HEK293 (cell line): ENCODE data around the gene CCDC38.

Experiments used
- CTCF ChIA-PET: fragments of 350-600 bp; formaldehyde crosslinking; extraction: SDS; loops from one replicate; lab custom pipeline; 2021; ENCODE audit warnings: antibody characterized with exemption; lab: Yijun Ruan, JAX
- POLR2A ChIA-PET: fragments of 300-600 bp; formaldehyde crosslinking; extraction: SDS; loops from one replicate; lab custom pipeline; 2020; ENCODE audit warnings: antibody characterized with exemption, inconsistent platforms; lab: Yijun Ruan, JAX
- H3K27ac ChIP-seq: fragments of 200-500 bp; sonication (Bioruptor generic); 2 replicates; pipeline ENCODE4 v1.5.1; 2014; ENCODE audit warnings: low read depth, low read length, control low read depth, inconsistent platforms; ENCODE audit errors: extremely low read depth
- H3K36me3 ChIP-seq, 2 experiments: fragments of 200-500 bp in 1 of 2; sonication (Bioruptor generic) in 1 of 2; 1 replicate in 1 of 2; 2 replicates in 1 of 2; pipeline ENCODE4 v1.5.1; 2014 to 2017; ENCODE audit warnings: inconsistent platforms in 2 of 2, low read length in 2 of 2; ENCODE audit not compliant: control insufficient read depth in 2 of 2, insufficient read depth in 1 of 2
- H3K4me1 ChIP-seq: fragments of 200-500 bp; sonication (Bioruptor generic); 2 replicates; pipeline ENCODE4 v1.5.1; 2014; ENCODE audit warnings: mild to moderate bottlenecking, low read length, inconsistent platforms; ENCODE audit not compliant: control insufficient read depth, insufficient read depth
- H3K4me3 ChIP-seq: 2 replicates; pipeline ENCODE4 v1.5.1; 2011; ENCODE audit warnings: low read depth, mild to moderate bottlenecking, control low read depth, low read length, moderate library complexity
- H3K9me3 ChIP-seq: fragments of 200-500 bp; sonication (Bioruptor generic); 2 replicates; pipeline ENCODE4 v1.5.1; 2014; ENCODE audit warnings: low read depth, low read length, inconsistent platforms; ENCODE audit not compliant: control insufficient read depth, insufficient read depth
- KLF1 ChIP-seq: fragments of 450-650 bp; formaldehyde crosslinking; IDR thresholded peaks from 2 replicates; pipeline ENCODE4 v1.5.1; 2016; ENCODE audit warnings: missing biosample characterization, missing genetic modification characterization
- KLF8 ChIP-seq: fragments of 450-650 bp; formaldehyde crosslinking; IDR thresholded peaks from 2 replicates; pipeline ENCODE4 v1.5.1; 2016; ENCODE audit warnings: missing biosample characterization, missing genetic modification characterization
- PRDM1 ChIP-seq: fragments of 450-650 bp; formaldehyde crosslinking; IDR thresholded peaks from 2 replicates; pipeline ENCODE4; 2016; ENCODE audit warnings: missing biosample characterization, missing genetic modification characterization
- RBAK ChIP-seq: fragments of 450-650 bp; formaldehyde crosslinking; IDR thresholded peaks from 2 replicates; pipeline ENCODE4 v1.5.1; 2016; ENCODE audit warnings: missing biosample characterization, missing genetic modification characterization
- REPIN1 ChIP-seq: fragments of 450-650 bp; formaldehyde crosslinking; IDR thresholded peaks from 2 replicates; pipeline ENCODE4 v1.5.1; 2017; ENCODE audit warnings: missing biosample characterization, missing genetic modification characterization, low read depth
- SALL2 ChIP-seq: fragments of 450-650 bp; formaldehyde crosslinking; IDR thresholded peaks from 2 replicates; pipeline ENCODE4 v1.5.0; 2017; ENCODE audit warnings: missing biosample characterization, mild to moderate bottlenecking, missing genetic modification characterization, borderline replicate concordance
- YY1 ChIP-seq: fragments of 450-650 bp; formaldehyde crosslinking; IDR thresholded peaks from 2 replicates; pipeline ENCODE4 v1.5.1; 2018; ENCODE audit warnings: missing biosample characterization, missing genetic modification characterization
- ZBTB1 ChIP-seq: fragments of 450-650 bp; formaldehyde crosslinking; IDR thresholded peaks from 2 replicates; pipeline ENCODE4 v1.5.1; 2016; ENCODE audit warnings: missing biosample characterization, missing genetic modification characterization
- ZBTB26 ChIP-seq: fragments of 450-650 bp; formaldehyde crosslinking; optimal IDR thresholded peaks from 2 replicates; pipeline ENCODE3; 2016; ENCODE audit warnings: missing biosample characterization, mild to moderate bottlenecking, missing genetic modification characterization
- ZNF112 ChIP-seq: fragments of 450-650 bp; formaldehyde crosslinking; IDR thresholded peaks from 2 replicates; pipeline ENCODE4 v1.5.0; 2017; ENCODE audit warnings: missing biosample characterization, missing genetic modification characterization
- ZNF114 ChIP-seq: fragments of 450-650 bp; formaldehyde crosslinking; IDR thresholded peaks from 2 replicates; pipeline ENCODE4 v1.5.0; 2017; ENCODE audit warnings: missing biosample characterization, missing genetic modification characterization
- ZNF132 ChIP-seq: fragments of 450-650 bp; formaldehyde crosslinking; IDR thresholded peaks from 2 replicates; pipeline ENCODE4 v1.5.1; 2017; ENCODE audit warnings: missing biosample characterization, missing genetic modification characterization, borderline replicate concordance
- ZNF202 ChIP-seq: fragments of 450-650 bp; formaldehyde crosslinking; IDR thresholded peaks from 2 replicates; pipeline ENCODE4 v1.5.1; 2016; ENCODE audit warnings: missing biosample characterization, missing genetic modification characterization, borderline replicate concordance
- ZNF221 ChIP-seq: fragments of 450-650 bp; formaldehyde crosslinking; IDR thresholded peaks from 2 replicates; pipeline ENCODE4 v1.5.1; 2017; ENCODE audit warnings: missing biosample characterization, missing genetic modification characterization, borderline replicate concordance
- ZNF223 ChIP-seq: fragments of 450-650 bp; formaldehyde crosslinking; IDR thresholded peaks from 2 replicates; pipeline ENCODE4 v1.5.1; 2016; ENCODE audit warnings: missing biosample characterization, missing genetic modification characterization
- ZNF266 ChIP-seq: fragments of 450-650 bp; formaldehyde crosslinking; IDR thresholded peaks from 2 replicates; pipeline ENCODE4 v1.5.1; 2016; ENCODE audit warnings: missing biosample characterization, missing genetic modification characterization, low read depth
- ZNF302 ChIP-seq: fragments of 450-650 bp; formaldehyde crosslinking; IDR thresholded peaks from 2 replicates; pipeline ENCODE4 v1.5.1; 2016; ENCODE audit warnings: missing biosample characterization, missing genetic modification characterization, low read depth
- ZNF311 ChIP-seq: fragments of 450-650 bp; formaldehyde crosslinking; IDR thresholded peaks from 2 replicates; pipeline ENCODE4 v1.5.1; 2017; ENCODE audit warnings: missing biosample characterization, missing genetic modification characterization, borderline replicate concordance
- ZNF473 ChIP-seq: fragments of 450-650 bp; formaldehyde crosslinking; IDR thresholded peaks from 2 replicates; pipeline ENCODE4 v1.5.1; 2017; ENCODE audit warnings: missing biosample characterization, missing genetic modification characterization
- ZNF488 ChIP-seq: fragments of 450-650 bp; formaldehyde crosslinking; IDR thresholded peaks from 2 replicates; pipeline ENCODE4 v1.5.1; 2016; ENCODE audit warnings: missing biosample characterization, missing genetic modification characterization
- ZNF510 ChIP-seq: fragments of 450-650 bp; formaldehyde crosslinking; IDR thresholded peaks from 2 replicates; pipeline ENCODE4 v1.5.1; 2018; ENCODE audit warnings: mild to moderate bottlenecking, missing genetic modification characterization, missing biosample characterization; ENCODE audit not compliant: insufficient replicate concordance
- ZNF548 ChIP-seq: fragments of 450-650 bp; formaldehyde crosslinking; IDR thresholded peaks from 2 replicates; pipeline ENCODE4 v1.5.1; 2016; ENCODE audit warnings: missing biosample characterization, missing genetic modification characterization
- ZNF596 ChIP-seq: fragments of 450-650 bp; IDR thresholded peaks from 2 replicates; pipeline ENCODE4 v1.5.0; 2018; ENCODE audit warnings: missing biosample characterization, mild to moderate bottlenecking, missing genetic modification characterization, moderate library complexity
- ZNF624 ChIP-seq: fragments of 450-650 bp; formaldehyde crosslinking; IDR thresholded peaks from 2 replicates; pipeline ENCODE4 v1.5.1; 2017; ENCODE audit warnings: missing biosample characterization, missing genetic modification characterization
- ZNF645 ChIP-seq: fragments of 450-650 bp; formaldehyde crosslinking; IDR thresholded peaks from 2 replicates; pipeline ENCODE4; 2016; ENCODE audit warnings: missing biosample characterization, missing genetic modification characterization
- ZNF664 ChIP-seq: fragments of 450-650 bp; formaldehyde crosslinking; IDR thresholded peaks from 2 replicates; pipeline ENCODE4 v1.5.1; 2016; ENCODE audit warnings: missing biosample characterization, missing genetic modification characterization
- ZNF791 ChIP-seq: fragments of 450-650 bp; formaldehyde crosslinking; IDR thresholded peaks from 2 replicates; pipeline ENCODE4 v1.5.1; 2016; ENCODE audit warnings: missing biosample characterization, missing genetic modification characterization
- ZNF830 ChIP-seq: fragments of 450-650 bp; IDR thresholded peaks from 2 replicates; pipeline ENCODE4 v1.5.0; 2018; ENCODE audit warnings: missing biosample characterization, missing genetic modification characterization, low read depth, mild to moderate bottlenecking, moderate library complexity
- TF ChIP-seq, protein P1 (sequence below): fragments of 450-650 bp; formaldehyde crosslinking; IDR thresholded peaks from 2 replicates; pipeline ENCODE4 v1.5.1; 2016; ENCODE audit warnings: missing biosample characterization, missing genetic modification characterization
- TF ChIP-seq, protein P2 (sequence below): fragments of 450-650 bp; IDR thresholded peaks from 2 replicates; pipeline ENCODE4 v1.5.1; 2018; ENCODE audit warnings: missing biosample characterization, missing genetic modification characterization

Gene CCDC38

DNA sequence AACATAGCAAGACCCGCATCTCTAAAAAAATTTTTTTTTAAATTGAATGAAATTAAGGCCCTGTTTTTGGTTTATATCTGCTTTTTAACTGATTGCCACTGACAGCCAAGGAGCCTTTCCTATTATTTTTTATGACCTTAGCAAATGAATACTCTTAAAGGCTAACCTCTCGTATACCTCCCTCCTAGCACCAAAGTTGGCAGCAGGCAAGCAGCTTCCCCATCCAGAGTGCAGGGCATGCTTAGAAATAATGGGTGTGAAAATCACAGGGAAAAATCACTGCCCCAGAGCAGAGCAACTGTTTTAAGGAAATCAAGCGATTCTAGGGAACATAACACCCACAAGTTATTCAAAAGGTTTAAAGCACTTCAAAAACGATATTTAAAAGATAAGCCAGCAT is 33.1 kb upstream of the CCDC38 start (continued):
- TF ChIP-seq, protein P1, sequence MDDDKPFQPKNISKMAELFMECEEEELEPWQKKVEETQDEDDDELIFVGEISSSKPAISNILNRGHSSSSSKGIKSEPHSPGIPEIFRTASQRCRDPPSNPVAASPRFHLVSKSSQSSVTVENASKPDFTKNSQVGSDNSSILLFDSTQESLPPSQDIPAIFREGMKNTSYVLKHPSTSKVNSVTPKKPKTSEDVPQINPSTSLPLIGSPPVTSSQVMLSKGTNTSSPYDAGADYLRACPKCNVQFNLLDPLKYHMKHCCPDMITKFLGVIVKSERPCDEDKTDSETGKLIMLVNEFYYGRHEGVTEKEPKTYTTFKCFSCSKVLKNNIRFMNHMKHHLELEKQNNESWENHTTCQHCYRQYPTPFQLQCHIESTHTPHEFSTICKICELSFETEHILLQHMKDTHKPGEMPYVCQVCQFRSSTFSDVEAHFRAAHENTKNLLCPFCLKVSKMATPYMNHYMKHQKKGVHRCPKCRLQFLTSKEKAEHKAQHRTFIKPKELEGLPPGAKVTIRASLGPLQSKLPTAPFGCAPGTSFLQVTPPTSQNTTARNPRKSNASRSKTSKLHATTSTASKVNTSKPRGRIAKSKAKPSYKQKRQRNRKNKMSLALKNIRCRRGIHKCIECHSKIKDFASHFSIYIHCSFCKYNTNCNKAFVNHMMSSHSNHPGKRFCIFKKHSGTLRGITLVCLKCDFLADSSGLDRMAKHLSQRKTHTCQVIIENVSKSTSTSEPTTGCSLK (tag by site-specific recombination), result no peak
- no peak for TF ChIP-seq KLF1
- TF ChIP-seq, protein P2, sequence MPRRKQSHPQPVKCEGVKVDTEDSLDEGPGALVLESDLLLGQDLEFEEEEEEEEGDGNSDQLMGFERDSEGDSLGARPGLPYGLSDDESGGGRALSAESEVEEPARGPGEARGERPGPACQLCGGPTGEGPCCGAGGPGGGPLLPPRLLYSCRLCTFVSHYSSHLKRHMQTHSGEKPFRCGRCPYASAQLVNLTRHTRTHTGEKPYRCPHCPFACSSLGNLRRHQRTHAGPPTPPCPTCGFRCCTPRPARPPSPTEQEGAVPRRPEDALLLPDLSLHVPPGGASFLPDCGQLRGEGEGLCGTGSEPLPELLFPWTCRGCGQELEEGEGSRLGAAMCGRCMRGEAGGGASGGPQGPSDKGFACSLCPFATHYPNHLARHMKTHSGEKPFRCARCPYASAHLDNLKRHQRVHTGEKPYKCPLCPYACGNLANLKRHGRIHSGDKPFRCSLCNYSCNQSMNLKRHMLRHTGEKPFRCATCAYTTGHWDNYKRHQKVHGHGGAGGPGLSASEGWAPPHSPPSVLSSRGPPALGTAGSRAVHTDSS (tag by site-specific recombination), result no peak
- TF ChIP-seq YY1 (tag by site-specific recombination), result no peak
- TF ChIP-seq ZNF830 (tag by site-specific recombination), result no peak
- TF ChIP-seq SALL2, result no peak
- no peak for TF ChIP-seq ZNF302
- TF ChIP-seq ZNF202 (tag by site-specific recombination), result no peak

- CTCF ChIA-PET, result interaction anchor here (0.7 kb wide), 1 partner anchor 56 kb away, joined by 3 read pairs; no protein-coding TSS in a partner anchor
- H3K9me3 ChIP-seq, result no peaks in the 10 kb centered on the region
- TF ChIP-seq ZNF112 (no peak), ZNF488 (no peak), ZNF548 (tag by site-specific recombination) (no peak), ZNF266 (no peak), ZNF664 (no peak), ZNF473 (tag by site-specific recombination) (no peak), ZBTB1 (tag by site-specific recombination) (no peak), ZNF132 (no peak), ZNF311 (tag by site-specific recombination) (no peak), ZNF596 (tag by site-specific recombination) (no peak), ZNF624 (tag by site-specific recombination) (no peak), PRDM1 (tag by site-specific recombination) (no peak), ZNF221 (tag by site-specific recombination) (no peak), ZNF791 (tag by site-specific recombination) (no peak)
- TF ChIP-seq, all 188 proteins: peak for 0
- Histone ChIP-seq H3K27ac (no peak overlapping the region), H3K36me3 (no peaks in the 10 kb centered on the region), H3K4me3 (no peak overlapping the region), H3K4me1 (no peaks in the 10 kb centered on the region)
- POLR2A ChIA-PET, result no interaction called here
Observed at GRCh38 chr12:95974358-95974757, 31.9 kb upstream of the CCDC38 start.

DNA sequence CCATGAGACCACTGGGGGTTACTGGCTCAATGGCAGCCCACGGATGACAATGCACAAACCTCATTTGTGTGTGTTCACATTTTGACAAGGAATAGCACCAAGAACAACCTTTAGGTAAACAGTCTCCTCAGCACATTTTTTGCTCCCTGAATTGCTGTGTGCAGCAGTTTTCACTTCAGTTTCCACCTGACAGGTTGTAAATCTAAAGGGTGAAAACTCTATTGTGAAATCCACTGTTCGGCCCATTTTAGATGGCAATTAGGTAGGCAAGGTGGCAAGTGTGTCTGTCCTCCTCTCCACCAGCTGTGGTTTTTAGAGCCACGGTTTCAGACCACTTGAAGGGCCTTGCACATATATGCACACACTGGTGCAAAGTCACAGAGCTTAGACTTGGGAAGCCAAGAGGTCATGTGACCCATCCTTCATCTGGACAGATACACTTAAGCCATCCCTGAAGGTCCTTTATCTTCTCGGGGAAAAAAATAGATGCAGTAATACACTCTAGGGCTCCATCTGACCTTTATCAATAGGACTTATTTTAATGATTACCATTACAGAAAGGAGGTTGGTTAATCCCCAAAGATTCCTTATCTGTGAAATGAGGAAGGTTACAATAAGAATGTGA is 30.5 kb upstream of the CCDC38 start:
- ChIA-PET POLR2A (no interaction called here), CTCF (interaction anchor here (0.6 kb wide), 1 partner anchor 22 kb away, joined by 3 read pairs; no protein-coding TSS in a partner anchor)
- no peaks in the 10 kb centered on the region for H3K36me3 ChIP-seq
- TF ChIP-seq ZNF510 (no peak), ZNF223 (tag by site-specific recombination) (no peak), REPIN1 (no peak), ZBTB26 (tag by site-specific recombination) (no peak), KLF8 (tag by site-specific recombination) (no peak), ZNF645 (tag by site-specific recombination) (no peak), ZNF114 (tag by site-specific recombination) (no peak), RBAK (no peak)

More for the DNA sequence above, 30.5 kb upstream of the CCDC38 start:
- H3K27ac ChIP-seq, result no peak overlapping the region
- no peaks in the 10 kb centered on the region for H3K9me3 ChIP-seq
- H3K4me3 ChIP-seq, result no peak overlapping the region
- H3K4me1 ChIP-seq, result no peaks in the 10 kb centered on the region
